A549 (cell line): ENCODE measurements around the gene C1orf50.

Experiments
- CHD2 ChIP-seq: fragments of 150-350 bp; IDR thresholded peaks from 2 replicates; pipeline ENCODE4 v1.6.1; 2014; ENCODE audit warnings: low read length; ENCODE audit not compliant: partially characterized antibody
- CTCF ChIP-seq: fragments of >200 bp; sonication (Bioruptor Twin); formaldehyde crosslinking; IDR thresholded peaks from 3 replicates; pipeline ENCODE4 v1.5.1; 2016
- JUN ChIP-seq, 2 experiments: fragments of >200 bp; sonication (Bioruptor Twin); formaldehyde crosslinking; IDR thresholded peaks; 2 replicates in 1 of 2; 3 replicates in 1 of 2; pipeline ENCODE4 v1.6.1; 2016 to 2017
- MAX ChIP-seq: IDR thresholded peaks from 2 replicates; pipeline ENCODE4 v1.6.1; 2012
- RCOR1 ChIP-seq: fragments of 150-350 bp; IDR thresholded peaks from 2 replicates; pipeline ENCODE4 v1.6.1; 2014; ENCODE audit warnings: antibody characterized with exemption, low read length, low read depth

GRCh38 chr1:42757892-42758275 is 9.2 kb upstream of the C1orf50 start:
- TF ChIP-seq RCOR1 = no peak
- no peak for TF ChIP-seq CTCF
- no peak for TF ChIP-seq CHD2
- TF ChIP-seq JUN (IDR thresholded peaks at IDR 0.05) = no peak
- no peak for TF ChIP-seq MAX
